ENCODE results near the gene CDC123. TPM values are rescaled to one million over a fixed set of nuclear protein-coding genes. Genes with fewer than 3 reads are reported as not detected.

CDC123 gene
- total and polyA plus RNA-seq, 2 of the 4 experiments (the other 2 are of a cell fraction) = 100 to 203 TPM

DNA sequence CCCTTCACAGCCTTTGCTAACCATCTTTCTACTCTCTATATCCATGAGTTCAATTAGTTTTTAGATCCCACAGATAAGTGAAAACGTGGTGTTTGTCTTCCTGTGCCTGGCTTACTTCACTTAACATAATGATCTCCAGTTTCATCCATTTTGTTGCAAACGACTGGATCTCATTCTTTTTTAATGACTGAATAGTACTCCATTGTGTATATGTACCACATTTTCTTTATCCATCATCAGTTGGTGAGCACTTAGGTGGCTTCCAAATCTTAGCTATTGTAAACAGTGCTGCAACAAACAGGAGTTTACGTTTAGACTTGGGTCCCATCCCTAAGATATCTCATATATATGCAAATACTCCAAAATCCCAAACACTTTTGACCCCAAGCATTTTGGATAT, 9.1 kb downstream of the CDC123 start:
- Histone ChIP-seq H3K14ac (replicated peaks; ENCODE audit: low read depth, low read length) (no peak overlapping the region), H3K56ac (ENCODE audit: extremely low read depth, insufficient read depth, low read length) (no peak overlapping the region), H3K4me3 (ENCODE audit: insufficient read depth, low read depth, low read length) (no peak overlapping the region), H4K8ac (ENCODE audit: low read depth in 2 of 2, low read length in 2 of 2) (no peak overlapping the region), H3K36me3 (ENCODE audit: control insufficient read depth, insufficient read depth, low read length) (peaks cover 48% of the 10 kb centered on the region), H2BK5ac (ENCODE audit: low read depth, low read length, poor library complexity, severe bottlenecking) (no peak overlapping the region), H3K9ac (ENCODE audit: low read depth, low read length) (no peak overlapping the region), H2BK120ac (ENCODE audit: low read depth, low read length) (no peak overlapping the region), H3K9me3 (ENCODE audit: control insufficient read depth, insufficient read depth, low read length) (no peaks in the 10 kb centered on the region), H3K79me1 (ENCODE audit: low read depth in 1 of 2, low read length in 2 of 2) (peaks cover 41 to 53% of the 10 kb centered on the region in 2 experiments), H3K4me1 (ENCODE audit: control insufficient read depth, insufficient read depth, low read length) (no peaks in the 10 kb centered on the region), H3K9me1 (ENCODE audit: insufficient read depth, low read length) (peaks cover 5% of the 10 kb centered on the region), H4K91ac (ENCODE audit: insufficient read depth, low read depth, low read length) (no peak overlapping the region), H3K4ac (ENCODE audit: low read depth, low read length) (no peak overlapping the region), H2AFZ (replicated peaks; ENCODE audit: low read length, poor library complexity) (no peak overlapping the region), H2BK15ac (ENCODE audit: low read depth, low read length) (no peak overlapping the region), H3K18ac (ENCODE audit: low read depth, low read length) (no peak overlapping the region), H3K4me2 (ENCODE audit: low read depth, low read length) (no peak overlapping the region), H3K27ac (ENCODE audit: insufficient read depth, low read length) (no peak overlapping the region), H2BK20ac (ENCODE audit: low read depth, low read length) (no peak overlapping the region), H2AK9ac (replicated peaks; ENCODE audit: low read depth, low read length, poor library complexity) (no peak overlapping the region), H3K27me3 (ENCODE audit: control insufficient read depth, insufficient read depth, low read length) (no peaks in the 10 kb centered on the region), H4K20me1 (ENCODE audit: insufficient read depth, low read length) (peaks cover 14% of the 10 kb centered on the region), H2AK5ac (ENCODE audit: low read depth, low read length) (no peak overlapping the region), H4K5ac (ENCODE audit: low read depth, low read length) (no peak overlapping the region), H3K23ac (ENCODE audit: low read depth, low read length) (no peak overlapping the region)
- POLR2A ChIA-PET (ENCODE audit: unreplicated experiment) = interaction anchor here (0.6 kb wide), 1 partner anchor 159 kb away, joined by 6 read pairs; no protein-coding TSS in a partner anchor
- CTCF ChIA-PET = interaction anchor here (0.6 to 0.7 kb wide), 2 partner anchors 870 to 945 kb away, joined by 3 read pairs; no protein-coding TSS in a partner anchor
- no CpG with 5 or more reads among the region's 3 CpGs for WGBS, 2 experiments (ENCODE audit: extremely low coverage in 2 of 2, insufficient read length in 1 of 2)
- TF ChIP-seq, protein P1, sequence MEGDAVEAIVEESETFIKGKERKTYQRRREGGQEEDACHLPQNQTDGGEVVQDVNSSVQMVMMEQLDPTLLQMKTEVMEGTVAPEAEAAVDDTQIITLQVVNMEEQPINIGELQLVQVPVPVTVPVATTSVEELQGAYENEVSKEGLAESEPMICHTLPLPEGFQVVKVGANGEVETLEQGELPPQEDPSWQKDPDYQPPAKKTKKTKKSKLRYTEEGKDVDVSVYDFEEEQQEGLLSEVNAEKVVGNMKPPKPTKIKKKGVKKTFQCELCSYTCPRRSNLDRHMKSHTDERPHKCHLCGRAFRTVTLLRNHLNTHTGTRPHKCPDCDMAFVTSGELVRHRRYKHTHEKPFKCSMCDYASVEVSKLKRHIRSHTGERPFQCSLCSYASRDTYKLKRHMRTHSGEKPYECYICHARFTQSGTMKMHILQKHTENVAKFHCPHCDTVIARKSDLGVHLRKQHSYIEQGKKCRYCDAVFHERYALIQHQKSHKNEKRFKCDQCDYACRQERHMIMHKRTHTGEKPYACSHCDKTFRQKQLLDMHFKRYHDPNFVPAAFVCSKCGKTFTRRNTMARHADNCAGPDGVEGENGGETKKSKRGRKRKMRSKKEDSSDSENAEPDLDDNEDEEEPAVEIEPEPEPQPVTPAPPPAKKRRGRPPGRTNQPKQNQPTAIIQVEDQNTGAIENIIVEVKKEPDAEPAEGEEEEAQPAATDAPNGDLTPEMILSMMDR (conservative IDR thresholded peaks at IDR 0.05; ENCODE audit: low read depth, low read length) = no peak
- no peak for TF ChIP-seq RAD21 (IDR thresholded peaks at IDR 0.05; ENCODE audit: low read length)
- dilution Hi-C loops (cut with HindIII; ENCODE audit: low sequenced_read_pairs, unreplicated experiment) (no loop called here), in situ Hi-C loops (cut with MboI; ENCODE audit: low sequenced_read_pairs) (no loop called here), intact Hi-C loops (cut with micrococcal nuclease) (no loop called here)
- DNase-seq (no peak), ATAC-seq (ENCODE audit: low read depth) (no peak)
- no TSS peak for BruUV-seq (replicated peaks)

Measured in IMR-90 (cell line).